Sigmoid colon (tissue), 4 donors: Measurements from ENCODE around the gene MAP3K7CL.

Experiments used
- EP300 ChIP-seq, 4 donors: sonication (generic); formaldehyde crosslinking; IDR thresholded peaks; one replicate each; pipeline ENCODE4 v1.6.1; 2017; ENCODE audit warnings: antibody characterized with exemption in 4 of 4
- POLR2A ChIP-seq, 2 donors: fragments of 450-650 bp; IDR thresholded peaks; one replicate each; pipeline ENCODE4 v1.6.1; 2016; ENCODE audit warnings: antibody characterized with exemption in 2 of 2, mild to moderate bottlenecking in 2 of 2, moderate library complexity in 2 of 2
- POLR2AphosphoS5 ChIP-seq, 4 donors: sonication (generic); formaldehyde crosslinking; IDR thresholded peaks; one replicate each; pipeline ENCODE4 v1.6.1; 2017; ENCODE audit warnings: antibody characterized with exemption in 4 of 4
- TF ChIP-seq, protein P1 (sequence below), 4 experiments: fragments of 450-650 bp in 3 of 4; fragments of 200-600 bp in 1 of 4; IDR thresholded peaks; one replicate each; pipeline ENCODE4 v1.5.1; 2016 to 2019; ENCODE audit warnings: antibody characterized with exemption in 4 of 4, mild to moderate bottlenecking in 3 of 4, moderate library complexity in 2 of 4

DNA sequence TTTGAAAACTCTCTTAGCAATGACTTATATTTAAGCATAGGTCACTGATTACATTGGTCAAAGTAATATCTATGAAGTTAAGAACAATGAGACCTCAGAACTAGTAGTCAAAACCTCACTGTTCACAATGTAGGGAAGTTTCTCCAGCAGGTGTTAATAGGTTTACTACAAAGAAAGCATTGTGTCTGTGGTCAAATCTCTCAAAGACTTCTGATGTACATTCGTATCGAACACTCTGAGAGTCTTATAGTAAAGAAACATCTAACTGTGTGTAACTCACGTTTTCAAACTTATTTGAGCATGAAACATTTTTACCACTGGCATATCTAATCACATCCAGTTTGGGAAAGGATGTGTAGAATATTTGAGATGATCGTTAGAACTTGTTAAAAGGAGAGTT lies 76.0 kb downstream of the MAP3K7CL start:
- TF ChIP-seq POLR2A (IDR thresholded peaks at IDR 0.05) = no peak
- TF ChIP-seq, protein P1, sequence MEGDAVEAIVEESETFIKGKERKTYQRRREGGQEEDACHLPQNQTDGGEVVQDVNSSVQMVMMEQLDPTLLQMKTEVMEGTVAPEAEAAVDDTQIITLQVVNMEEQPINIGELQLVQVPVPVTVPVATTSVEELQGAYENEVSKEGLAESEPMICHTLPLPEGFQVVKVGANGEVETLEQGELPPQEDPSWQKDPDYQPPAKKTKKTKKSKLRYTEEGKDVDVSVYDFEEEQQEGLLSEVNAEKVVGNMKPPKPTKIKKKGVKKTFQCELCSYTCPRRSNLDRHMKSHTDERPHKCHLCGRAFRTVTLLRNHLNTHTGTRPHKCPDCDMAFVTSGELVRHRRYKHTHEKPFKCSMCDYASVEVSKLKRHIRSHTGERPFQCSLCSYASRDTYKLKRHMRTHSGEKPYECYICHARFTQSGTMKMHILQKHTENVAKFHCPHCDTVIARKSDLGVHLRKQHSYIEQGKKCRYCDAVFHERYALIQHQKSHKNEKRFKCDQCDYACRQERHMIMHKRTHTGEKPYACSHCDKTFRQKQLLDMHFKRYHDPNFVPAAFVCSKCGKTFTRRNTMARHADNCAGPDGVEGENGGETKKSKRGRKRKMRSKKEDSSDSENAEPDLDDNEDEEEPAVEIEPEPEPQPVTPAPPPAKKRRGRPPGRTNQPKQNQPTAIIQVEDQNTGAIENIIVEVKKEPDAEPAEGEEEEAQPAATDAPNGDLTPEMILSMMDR (IDR thresholded peaks at IDR 0.05) = no peak
- TF ChIP-seq POLR2AphosphoS5 (IDR thresholded peaks at IDR 0.05) = no peak
- TF ChIP-seq EP300 (IDR thresholded peaks at IDR 0.05) = no peak
